SU-DHL-6 (cell line): ENCODE measurements around the gene BAX.

Experiments
- EZH2phosphoT487 ChIP-seq: fragments of 200-600 bp; sonication (generic), shearing (Covaris generic); conservative IDR thresholded peaks from 2 replicates; pipeline ENCODE4 v1.6.1; 2018; ENCODE audit warnings: mild to moderate bottlenecking, antibody characterized with exemption, low read length, moderate library complexity, mixed read lengths
- TF ChIP-seq, protein P1 (sequence below): fragments of 200-600 bp; sonication (generic); IDR thresholded peaks from one replicate; pipeline ENCODE4 v1.5.1; 2017; ENCODE audit warnings: antibody characterized with exemption, mild to moderate bottlenecking, low read length, moderate library complexity; ENCODE audit not compliant: insufficient read depth, poor library complexity, severe bottlenecking

DNA sequence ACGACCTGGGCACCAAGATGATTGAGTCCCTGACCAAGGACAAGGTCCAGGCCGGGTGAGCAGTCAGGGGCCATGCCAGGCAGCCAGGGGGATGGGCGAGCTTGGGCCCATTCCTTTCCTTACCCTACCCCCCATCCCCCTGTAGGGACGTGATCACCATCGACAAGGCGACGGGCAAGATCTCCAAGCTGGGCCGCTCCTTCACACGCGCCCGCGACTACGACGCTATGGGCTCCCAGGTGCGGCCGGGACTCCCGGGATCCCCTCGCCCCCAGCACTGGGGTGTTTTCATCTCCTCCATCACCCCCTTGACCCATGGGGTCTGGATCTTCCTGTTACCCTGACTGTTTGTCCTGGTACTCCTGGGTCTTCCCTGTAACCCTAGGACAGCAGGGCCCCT, 55.2 kb downstream of the BAX start:
- TF ChIP-seq, protein P1, sequence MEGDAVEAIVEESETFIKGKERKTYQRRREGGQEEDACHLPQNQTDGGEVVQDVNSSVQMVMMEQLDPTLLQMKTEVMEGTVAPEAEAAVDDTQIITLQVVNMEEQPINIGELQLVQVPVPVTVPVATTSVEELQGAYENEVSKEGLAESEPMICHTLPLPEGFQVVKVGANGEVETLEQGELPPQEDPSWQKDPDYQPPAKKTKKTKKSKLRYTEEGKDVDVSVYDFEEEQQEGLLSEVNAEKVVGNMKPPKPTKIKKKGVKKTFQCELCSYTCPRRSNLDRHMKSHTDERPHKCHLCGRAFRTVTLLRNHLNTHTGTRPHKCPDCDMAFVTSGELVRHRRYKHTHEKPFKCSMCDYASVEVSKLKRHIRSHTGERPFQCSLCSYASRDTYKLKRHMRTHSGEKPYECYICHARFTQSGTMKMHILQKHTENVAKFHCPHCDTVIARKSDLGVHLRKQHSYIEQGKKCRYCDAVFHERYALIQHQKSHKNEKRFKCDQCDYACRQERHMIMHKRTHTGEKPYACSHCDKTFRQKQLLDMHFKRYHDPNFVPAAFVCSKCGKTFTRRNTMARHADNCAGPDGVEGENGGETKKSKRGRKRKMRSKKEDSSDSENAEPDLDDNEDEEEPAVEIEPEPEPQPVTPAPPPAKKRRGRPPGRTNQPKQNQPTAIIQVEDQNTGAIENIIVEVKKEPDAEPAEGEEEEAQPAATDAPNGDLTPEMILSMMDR = no peak
- no peak for TF ChIP-seq EZH2phosphoT487
